ENCODE measurements around the gene GPR18.

DNA sequence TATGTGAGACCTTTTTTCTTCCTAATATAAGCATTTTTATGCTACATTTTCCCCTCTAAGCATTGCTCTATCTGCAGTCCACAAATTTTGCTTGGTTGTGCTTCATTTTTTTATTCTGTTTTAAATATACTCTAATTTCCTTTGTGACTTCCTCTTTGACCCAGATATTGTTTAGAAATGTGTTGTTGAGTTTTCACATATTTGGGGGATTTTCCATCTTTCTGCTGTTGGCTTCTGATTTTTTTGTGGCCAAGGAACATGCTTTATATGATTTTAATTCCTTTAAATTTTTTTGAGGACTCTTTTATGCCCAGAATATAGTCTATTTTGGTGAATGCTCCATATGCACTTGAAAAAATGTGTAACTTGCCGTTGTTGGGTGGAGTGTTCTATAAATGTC is 34.6 kb downstream of the GPR18 start:
- TF ChIP-seq CTCF (IDR thresholded peaks at IDR 0.05) (no peak), POLR2A (IDR thresholded peaks at IDR 0.05) (no peak)

Measured in adrenal gland (tissue), 5 donors.